SK-N-SH (cell line): Measurements from ENCODE around the gene TSPAN4.

ENCODE experiments used
- CHD2 ChIP-seq: fragments of 150-350 bp; IDR thresholded peaks from 2 replicates; pipeline ENCODE4 v1.6.1; 2018; ENCODE audit warnings: low read length; ENCODE audit not compliant: partially characterized antibody
- CTCF ChIP-seq: fragments of 200-600 bp; sonication (generic); IDR thresholded peaks from 2 replicates; pipeline ENCODE4 v1.6.1; 2017; ENCODE audit warnings: antibody characterized with exemption, mild to moderate bottlenecking, moderate library complexity
- RCOR1 ChIP-seq: fragments of 150-350 bp; IDR thresholded peaks from 2 replicates; pipeline ENCODE4 v1.6.1; 2017; ENCODE audit warnings: antibody characterized with exemption, low read length
- TAF1 ChIP-seq: IDR thresholded peaks from 2 replicates; pipeline ENCODE4 v1.6.1; 2012; ENCODE audit warnings: low read depth, mild to moderate bottlenecking, low read length, moderate library complexity, borderline replicate concordance
- USF1 ChIP-seq: IDR thresholded peaks from 2 replicates; pipeline ENCODE4 v1.4.0; 2012; ENCODE audit warnings: low read depth, borderline replicate concordance
- TF ChIP-seq, protein P1 (sequence below): IDR thresholded peaks from 2 replicates; pipeline ENCODE4 v1.6.1; 2012; ENCODE audit warnings: mild to moderate bottlenecking, low read depth, low read length, moderate library complexity

DNA sequence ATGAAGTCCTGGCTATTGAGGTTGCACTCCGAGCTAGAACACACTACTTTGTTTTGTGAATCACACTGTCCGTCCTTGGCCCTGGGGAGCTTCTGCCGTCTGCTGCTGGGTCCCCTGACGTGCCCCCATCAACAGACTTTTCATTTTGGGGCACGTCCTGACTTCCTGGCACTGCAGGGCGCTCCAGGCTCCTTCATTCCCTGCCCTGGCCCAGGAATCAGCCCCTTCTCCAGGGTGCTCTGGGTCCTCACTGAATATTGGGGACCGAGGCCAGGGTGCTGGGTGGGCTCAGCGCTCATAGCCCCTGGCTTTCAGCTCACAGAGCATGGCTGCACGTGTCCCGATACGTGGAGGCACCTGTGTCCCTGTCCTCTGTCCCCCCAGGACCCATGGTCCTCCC lies 22.2 kb downstream of the TSPAN4 start:
- TF ChIP-seq RCOR1 (no peak), TAF1 (no peak), USF1 (no peak), CTCF (no peak), CHD2 (no peak)
- TF ChIP-seq, protein P1, sequence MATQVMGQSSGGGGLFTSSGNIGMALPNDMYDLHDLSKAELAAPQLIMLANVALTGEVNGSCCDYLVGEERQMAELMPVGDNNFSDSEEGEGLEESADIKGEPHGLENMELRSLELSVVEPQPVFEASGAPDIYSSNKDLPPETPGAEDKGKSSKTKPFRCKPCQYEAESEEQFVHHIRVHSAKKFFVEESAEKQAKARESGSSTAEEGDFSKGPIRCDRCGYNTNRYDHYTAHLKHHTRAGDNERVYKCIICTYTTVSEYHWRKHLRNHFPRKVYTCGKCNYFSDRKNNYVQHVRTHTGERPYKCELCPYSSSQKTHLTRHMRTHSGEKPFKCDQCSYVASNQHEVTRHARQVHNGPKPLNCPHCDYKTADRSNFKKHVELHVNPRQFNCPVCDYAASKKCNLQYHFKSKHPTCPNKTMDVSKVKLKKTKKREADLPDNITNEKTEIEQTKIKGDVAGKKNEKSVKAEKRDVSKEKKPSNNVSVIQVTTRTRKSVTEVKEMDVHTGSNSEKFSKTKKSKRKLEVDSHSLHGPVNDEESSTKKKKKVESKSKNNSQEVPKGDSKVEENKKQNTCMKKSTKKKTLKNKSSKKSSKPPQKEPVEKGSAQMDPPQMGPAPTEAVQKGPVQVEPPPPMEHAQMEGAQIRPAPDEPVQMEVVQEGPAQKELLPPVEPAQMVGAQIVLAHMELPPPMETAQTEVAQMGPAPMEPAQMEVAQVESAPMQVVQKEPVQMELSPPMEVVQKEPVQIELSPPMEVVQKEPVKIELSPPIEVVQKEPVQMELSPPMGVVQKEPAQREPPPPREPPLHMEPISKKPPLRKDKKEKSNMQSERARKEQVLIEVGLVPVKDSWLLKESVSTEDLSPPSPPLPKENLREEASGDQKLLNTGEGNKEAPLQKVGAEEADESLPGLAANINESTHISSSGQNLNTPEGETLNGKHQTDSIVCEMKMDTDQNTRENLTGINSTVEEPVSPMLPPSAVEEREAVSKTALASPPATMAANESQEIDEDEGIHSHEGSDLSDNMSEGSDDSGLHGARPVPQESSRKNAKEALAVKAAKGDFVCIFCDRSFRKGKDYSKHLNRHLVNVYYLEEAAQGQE, result no peak
